ENCODE data around the gene MSX2.

MSX2 gene

DNA sequence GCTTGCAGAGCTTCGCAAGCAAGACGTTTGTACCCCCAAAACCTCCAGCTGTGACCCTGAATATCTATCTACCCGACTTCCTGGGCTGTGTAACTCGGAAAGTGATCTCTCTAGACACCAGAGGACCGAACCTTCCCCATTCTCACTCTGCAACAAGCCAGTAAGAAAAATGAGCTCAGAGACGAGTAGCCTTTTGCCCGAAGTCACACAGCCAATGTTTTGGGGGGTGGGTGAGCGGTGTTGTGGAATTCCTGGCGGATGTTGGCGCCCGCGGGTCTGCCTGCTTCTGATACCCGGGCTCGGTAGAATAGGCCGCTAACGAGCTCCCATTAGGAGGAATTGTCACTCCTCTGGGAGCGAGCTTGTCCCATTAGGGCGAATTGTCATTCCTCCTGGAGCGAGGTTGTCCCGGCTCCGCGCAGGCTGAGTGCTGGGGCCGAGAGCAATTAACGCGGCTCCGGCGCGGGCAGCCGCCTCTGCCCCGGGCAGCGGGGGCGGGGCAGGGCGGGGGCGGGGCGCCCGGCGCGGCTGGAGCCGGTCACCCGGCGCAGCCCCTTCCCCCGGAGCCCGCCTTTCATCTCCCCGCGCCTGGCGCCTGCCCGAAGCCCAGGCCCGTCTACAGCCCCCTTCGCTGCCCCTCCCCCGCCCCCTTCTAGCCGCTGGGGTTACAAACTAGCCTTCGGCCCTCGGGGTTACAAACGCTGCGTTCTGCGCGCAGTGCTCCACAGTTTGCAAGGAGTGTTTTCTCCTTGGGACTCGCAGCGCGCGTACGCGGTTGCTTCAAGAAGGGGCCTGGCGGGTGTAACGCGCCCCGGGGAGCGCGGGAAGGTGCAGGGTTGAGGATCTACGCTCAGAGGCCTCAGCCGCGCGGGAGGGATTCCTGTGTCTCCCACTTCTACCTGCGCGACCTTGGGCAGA lies 3.5 kb upstream of the MSX2 start:
- TF ChIP-seq, protein P1, sequence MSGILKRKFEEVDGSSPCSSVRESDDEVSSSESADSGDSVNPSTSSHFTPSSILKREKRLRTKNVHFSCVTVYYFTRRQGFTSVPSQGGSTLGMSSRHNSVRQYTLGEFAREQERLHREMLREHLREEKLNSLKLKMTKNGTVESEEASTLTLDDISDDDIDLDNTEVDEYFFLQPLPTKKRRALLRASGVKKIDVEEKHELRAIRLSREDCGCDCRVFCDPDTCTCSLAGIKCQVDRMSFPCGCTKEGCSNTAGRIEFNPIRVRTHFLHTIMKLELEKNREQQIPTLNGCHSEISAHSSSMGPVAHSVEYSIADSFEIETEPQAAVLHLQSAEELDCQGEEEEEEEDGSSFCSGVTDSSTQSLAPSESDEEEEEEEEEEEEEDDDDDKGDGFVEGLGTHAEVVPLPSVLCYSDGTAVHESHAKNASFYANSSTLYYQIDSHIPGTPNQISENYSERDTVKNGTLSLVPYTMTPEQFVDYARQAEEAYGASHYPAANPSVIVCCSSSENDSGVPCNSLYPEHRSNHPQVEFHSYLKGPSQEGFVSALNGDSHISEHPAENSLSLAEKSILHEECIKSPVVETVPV (CRISPR knock-in tag; IDR thresholded peaks at IDR 0.05) = no peak
- TF ChIP-seq ZNF565 (CRISPR knock-in tag; conservative IDR thresholded peaks at IDR 0.05; ENCODE audit: low read depth) (no peak), ZNF70 (CRISPR knock-in tag; IDR thresholded peaks at IDR 0.05) (no peak), ZFP30 (CRISPR knock-in tag; IDR thresholded peaks at IDR 0.05) (no peak), TOX (CRISPR knock-in tag; IDR thresholded peaks at IDR 0.05; ENCODE audit: borderline replicate concordance) (no peak), ZFP3 (CRISPR knock-in tag; IDR thresholded peaks at IDR 0.05) (no peak), ZC3H10 (CRISPR knock-in tag; IDR thresholded peaks at IDR 0.05) (no peak), GLIS3 (CRISPR knock-in tag; IDR thresholded peaks at IDR 0.05) (no peak)
- TF ChIP-seq, protein P2, sequence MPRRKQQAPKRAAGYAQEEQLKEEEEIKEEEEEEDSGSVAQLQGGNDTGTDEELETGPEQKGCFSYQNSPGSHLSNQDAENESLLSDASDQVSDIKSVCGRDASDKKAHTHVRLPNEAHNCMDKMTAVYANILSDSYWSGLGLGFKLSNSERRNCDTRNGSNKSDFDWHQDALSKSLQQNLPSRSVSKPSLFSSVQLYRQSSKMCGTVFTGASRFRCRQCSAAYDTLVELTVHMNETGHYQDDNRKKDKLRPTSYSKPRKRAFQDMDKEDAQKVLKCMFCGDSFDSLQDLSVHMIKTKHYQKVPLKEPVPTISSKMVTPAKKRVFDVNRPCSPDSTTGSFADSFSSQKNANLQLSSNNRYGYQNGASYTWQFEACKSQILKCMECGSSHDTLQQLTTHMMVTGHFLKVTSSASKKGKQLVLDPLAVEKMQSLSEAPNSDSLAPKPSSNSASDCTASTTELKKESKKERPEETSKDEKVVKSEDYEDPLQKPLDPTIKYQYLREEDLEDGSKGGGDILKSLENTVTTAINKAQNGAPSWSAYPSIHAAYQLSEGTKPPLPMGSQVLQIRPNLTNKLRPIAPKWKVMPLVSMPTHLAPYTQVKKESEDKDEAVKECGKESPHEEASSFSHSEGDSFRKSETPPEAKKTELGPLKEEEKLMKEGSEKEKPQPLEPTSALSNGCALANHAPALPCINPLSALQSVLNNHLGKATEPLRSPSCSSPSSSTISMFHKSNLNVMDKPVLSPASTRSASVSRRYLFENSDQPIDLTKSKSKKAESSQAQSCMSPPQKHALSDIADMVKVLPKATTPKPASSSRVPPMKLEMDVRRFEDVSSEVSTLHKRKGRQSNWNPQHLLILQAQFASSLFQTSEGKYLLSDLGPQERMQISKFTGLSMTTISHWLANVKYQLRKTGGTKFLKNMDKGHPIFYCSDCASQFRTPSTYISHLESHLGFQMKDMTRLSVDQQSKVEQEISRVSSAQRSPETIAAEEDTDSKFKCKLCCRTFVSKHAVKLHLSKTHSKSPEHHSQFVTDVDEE (CRISPR knock-in tag; IDR thresholded peaks at IDR 0.05) = no peak
- no peak for ATAC-seq

DNA sequence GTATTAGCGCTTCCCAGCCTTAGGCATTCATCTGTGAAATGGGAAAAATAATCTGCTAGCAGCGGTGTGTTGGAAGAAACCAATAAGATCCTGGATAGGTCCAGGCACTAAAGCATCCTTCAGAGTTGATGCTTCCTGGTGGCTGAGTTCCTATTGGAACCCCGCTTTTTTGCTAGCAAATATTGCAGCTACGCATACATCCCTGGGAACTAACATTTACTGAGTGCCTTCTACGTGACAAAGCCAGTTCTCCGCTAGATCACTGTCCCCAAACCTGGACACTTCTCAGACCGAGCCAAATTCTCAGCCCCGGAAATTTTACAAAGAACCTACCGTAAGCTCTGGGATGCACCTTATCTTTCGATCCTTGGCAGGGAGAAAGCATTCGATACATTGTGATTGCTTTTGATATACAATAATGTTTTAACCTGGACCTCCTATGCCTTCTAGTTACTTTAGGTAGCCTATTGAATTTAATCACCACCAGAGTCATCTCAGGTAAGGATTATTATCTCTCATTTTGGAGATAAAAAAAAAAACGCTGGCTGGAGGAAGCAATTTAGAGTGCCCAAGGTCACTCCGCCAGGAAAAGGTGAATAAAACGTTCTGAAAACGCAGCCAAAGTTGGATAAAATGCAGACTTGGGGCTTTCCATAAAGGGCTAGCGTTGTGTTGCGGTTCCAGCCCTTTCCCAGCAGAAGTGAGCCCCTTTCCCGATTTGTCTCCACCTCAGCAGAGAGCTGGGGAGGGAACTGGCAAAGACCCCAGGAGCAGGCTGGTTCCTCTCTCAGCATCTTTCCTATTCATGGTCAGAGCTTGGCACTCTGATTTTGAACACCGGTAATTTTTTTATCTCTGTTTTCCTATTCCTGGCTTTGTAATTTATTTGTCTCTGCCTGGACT lies 2.6 kb upstream of the MSX2 start:
- no peak for ATAC-seq
- TF ChIP-seq ZFP30 (CRISPR knock-in tag; IDR thresholded peaks at IDR 0.05) (no peak), ISL1 (CRISPR knock-in tag; IDR thresholded peaks at IDR 0.05) (no peak), TOX (CRISPR knock-in tag; IDR thresholded peaks at IDR 0.05; ENCODE audit: borderline replicate concordance) (no peak)
- TF ChIP-seq, protein P3, sequence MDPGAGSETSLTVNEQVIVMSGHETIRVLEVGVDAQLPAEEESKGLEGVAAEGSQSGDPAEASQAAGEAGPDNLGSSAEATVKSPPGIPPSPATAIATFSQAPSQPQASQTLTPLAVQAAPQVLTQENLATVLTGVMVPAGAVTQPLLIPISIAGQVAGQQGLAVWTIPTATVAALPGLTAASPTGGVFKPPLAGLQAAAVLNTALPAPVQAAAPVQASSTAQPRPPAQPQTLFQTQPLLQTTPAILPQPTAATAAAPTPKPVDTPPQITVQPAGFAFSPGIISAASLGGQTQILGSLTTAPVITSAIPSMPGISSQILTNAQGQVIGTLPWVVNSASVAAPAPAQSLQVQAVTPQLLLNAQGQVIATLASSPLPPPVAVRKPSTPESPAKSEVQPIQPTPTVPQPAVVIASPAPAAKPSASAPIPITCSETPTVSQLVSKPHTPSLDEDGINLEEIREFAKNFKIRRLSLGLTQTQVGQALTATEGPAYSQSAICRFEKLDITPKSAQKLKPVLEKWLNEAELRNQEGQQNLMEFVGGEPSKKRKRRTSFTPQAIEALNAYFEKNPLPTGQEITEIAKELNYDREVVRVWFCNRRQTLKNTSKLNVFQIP (CRISPR knock-in tag; IDR thresholded peaks at IDR 0.05; ENCODE audit: borderline replicate concordance, low read depth) = no peak
- TF ChIP-seq, protein P4, sequence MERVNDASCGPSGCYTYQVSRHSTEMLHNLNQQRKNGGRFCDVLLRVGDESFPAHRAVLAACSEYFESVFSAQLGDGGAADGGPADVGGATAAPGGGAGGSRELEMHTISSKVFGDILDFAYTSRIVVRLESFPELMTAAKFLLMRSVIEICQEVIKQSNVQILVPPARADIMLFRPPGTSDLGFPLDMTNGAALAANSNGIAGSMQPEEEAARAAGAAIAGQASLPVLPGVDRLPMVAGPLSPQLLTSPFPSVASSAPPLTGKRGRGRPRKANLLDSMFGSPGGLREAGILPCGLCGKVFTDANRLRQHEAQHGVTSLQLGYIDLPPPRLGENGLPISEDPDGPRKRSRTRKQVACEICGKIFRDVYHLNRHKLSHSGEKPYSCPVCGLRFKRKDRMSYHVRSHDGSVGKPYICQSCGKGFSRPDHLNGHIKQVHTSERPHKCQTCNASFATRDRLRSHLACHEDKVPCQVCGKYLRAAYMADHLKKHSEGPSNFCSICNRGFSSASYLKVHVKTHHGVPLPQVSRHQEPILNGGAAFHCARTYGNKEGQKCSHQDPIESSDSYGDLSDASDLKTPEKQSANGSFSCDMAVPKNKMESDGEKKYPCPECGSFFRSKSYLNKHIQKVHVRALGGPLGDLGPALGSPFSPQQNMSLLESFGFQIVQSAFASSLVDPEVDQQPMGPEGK (CRISPR knock-in tag; IDR thresholded peaks at IDR 0.05; ENCODE audit: borderline replicate concordance) = no peak
- TF ChIP-seq, protein P1 (CRISPR knock-in tag; IDR thresholded peaks at IDR 0.05) = no peak

DNA sequence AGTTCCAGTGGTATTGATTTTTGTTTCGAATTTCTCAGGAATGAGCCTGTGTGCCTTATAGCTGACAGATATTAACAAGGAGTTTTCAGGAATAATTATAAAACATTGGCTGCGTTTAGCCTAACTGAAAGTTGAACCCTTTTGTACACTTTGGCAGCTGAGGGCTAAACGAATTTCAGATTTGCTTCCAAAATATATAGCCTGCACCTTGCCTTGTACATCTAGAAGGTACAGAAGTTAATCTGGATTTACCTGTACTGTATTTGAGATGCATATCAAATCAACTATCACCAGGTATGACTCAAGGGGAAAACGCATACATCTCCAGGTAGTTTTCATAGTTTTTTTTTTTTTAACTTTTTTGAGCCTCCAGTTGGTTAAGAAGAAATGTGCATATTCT lies 1.9 kb upstream of the MSX2 start:
- no peak for ATAC-seq
- TF ChIP-seq ESRRG (CRISPR knock-in tag; IDR thresholded peaks at IDR 0.05) (no peak), ZNF8 (CRISPR knock-in tag; IDR thresholded peaks at IDR 0.05) (no peak), RARB (CRISPR knock-in tag; IDR thresholded peaks at IDR 0.05) (no peak), TCF4 (CRISPR knock-in tag; IDR thresholded peaks at IDR 0.05; ENCODE audit: borderline replicate concordance) (no peak), SNAI2 (CRISPR knock-in tag; IDR thresholded peaks at IDR 0.05) (no peak), CSDC2 (CRISPR knock-in tag; IDR thresholded peaks at IDR 0.05) (no peak), BACH2 (CRISPR knock-in tag; IDR thresholded peaks at IDR 0.05; ENCODE audit: borderline replicate concordance) (no peak), PPARA (CRISPR knock-in tag; IDR thresholded peaks at IDR 0.05; ENCODE audit: borderline replicate concordance) (no peak), ARNTL (CRISPR knock-in tag; IDR thresholded peaks at IDR 0.05; ENCODE audit: borderline replicate concordance, low read depth) (no peak), GLIS3 (CRISPR knock-in tag; IDR thresholded peaks at IDR 0.05) (no peak), ISL1 (CRISPR knock-in tag; IDR thresholded peaks at IDR 0.05) (no peak)
- TF ChIP-seq, protein P2 (CRISPR knock-in tag; IDR thresholded peaks at IDR 0.05) = no peak
- TF ChIP-seq, protein P4 (CRISPR knock-in tag; IDR thresholded peaks at IDR 0.05; ENCODE audit: borderline replicate concordance) = no peak

Measured in SK-N-SH treated with all-trans-retinoic acid at 6 μM for 48 hours (cell line).